Gastrocnemius medialis (tissue), 4 donors: ENCODE results near the gene KLF7. TPM values are rescaled to one million over a fixed set of nuclear protein-coding genes. Genes with fewer than 3 reads are reported as not detected.

Experiments
- ATAC-seq, 2 donors: fragments of 150-250 bp; one replicate each; pipeline ENCODE4 v1.9.1; 2016
- DNase-seq, 2 donors: peaks; one replicate each; pipeline ENCODE4 v3.0.0-alpha.2; 2019
- H3K27ac ChIP-seq, 4 donors: fragments of 200-600 bp; sonication (generic); 1 replicate in 1 of 4; 2 replicates in 3 of 4; pipeline ENCODE4 v1.5.1; 2016 to 2018; ENCODE audit warnings: mild to moderate bottlenecking in 2 of 4, moderate library complexity in 1 of 4
- H3K27me3 ChIP-seq, 3 donors: fragments of 200-600 bp; sonication (generic) in 2 of 3; 1 replicate in 1 of 3; 2 replicates in 2 of 3; pipeline versions ENCODE4 v1.5.1 to v1.6.0; 2016 to 2019; ENCODE audit warnings: mild to moderate bottlenecking in 1 of 3, moderate library complexity in 1 of 3
- H3K36me3 ChIP-seq, 2 donors: fragments of 200-600 bp; sonication (generic) in 1 of 2; one replicate each; pipeline ENCODE4 v1.5.1; 2017 to 2018
- H3K4me1 ChIP-seq, 2 donors: fragments of 200-600 bp; sonication (generic) in 1 of 2; one replicate each; pipeline ENCODE4 v1.5.1; 2016 to 2017; ENCODE audit warnings: mild to moderate bottlenecking in 2 of 2
- H3K4me3 ChIP-seq, 4 donors: fragments of 200-600 bp; sonication (generic) in 3 of 4; 1 replicate in 1 of 4; 2 replicates in 3 of 4; pipeline ENCODE4 v1.5.1; 2016 to 2019; ENCODE audit warnings: mild to moderate bottlenecking in 2 of 4
- H3K9me3 ChIP-seq, 3 donors: fragments of 200-600 bp; sonication (generic) in 2 of 3; 1 replicate in 1 of 3; 2 replicates in 2 of 3; pipeline ENCODE4 v1.5.1; 2016 to 2019
- POLR2A ChIP-seq, 2 donors: fragments of 450-650 bp; IDR thresholded peaks; one replicate each; pipeline ENCODE4 v1.6.1; 2017; ENCODE audit warnings: antibody characterized with exemption in 2 of 2, mild to moderate bottlenecking in 2 of 2, moderate library complexity in 2 of 2
- in situ Hi-C, 4 donors: fragments of 200-750 bp; cut with MboI; loops; one replicate each; pipeline versions ENCODE4 v1.15.0 to v1.8.0; 2017; ENCODE audit warnings: low sequenced_read_pairs in 4 of 4
- intact Hi-C: fragments of 100-400 bp; cut with DNase I; formaldehyde crosslinking; loops from one replicate; pipeline ENCODE4 v1.15.1; 2023; ENCODE audit warnings: low total_unique reads
- total RNA-seq, 4 donors: library from RNA; depleted of rRNA; stranded (reverse); fragments of >200 nt; gene quantifications; one replicate each; pipeline versions ENCODE4 v1.1.0 to v1.2.3, GENCODE V29; 2016
- TF ChIP-seq, protein P1 (sequence below), 5 experiments: fragments of 450-650 bp in 3 of 5; fragments of 200-600 bp in 2 of 5; sonication (generic) in 2 of 5; IDR thresholded peaks in 4 of 5; conservative IDR thresholded peaks in 1 of 5; 1 replicate in 4 of 5; 2 replicates in 1 of 5; pipeline ENCODE4 v1.5.1; 2016 to 2019; ENCODE audit warnings: antibody characterized with exemption in 5 of 5, mild to moderate bottlenecking in 3 of 5, moderate library complexity in 3 of 5

The KLF7 gene
- total RNA-seq, 4 donors from 2014 or later: 6.8 to 12.0 (median 7.6) TPM

DNA sequence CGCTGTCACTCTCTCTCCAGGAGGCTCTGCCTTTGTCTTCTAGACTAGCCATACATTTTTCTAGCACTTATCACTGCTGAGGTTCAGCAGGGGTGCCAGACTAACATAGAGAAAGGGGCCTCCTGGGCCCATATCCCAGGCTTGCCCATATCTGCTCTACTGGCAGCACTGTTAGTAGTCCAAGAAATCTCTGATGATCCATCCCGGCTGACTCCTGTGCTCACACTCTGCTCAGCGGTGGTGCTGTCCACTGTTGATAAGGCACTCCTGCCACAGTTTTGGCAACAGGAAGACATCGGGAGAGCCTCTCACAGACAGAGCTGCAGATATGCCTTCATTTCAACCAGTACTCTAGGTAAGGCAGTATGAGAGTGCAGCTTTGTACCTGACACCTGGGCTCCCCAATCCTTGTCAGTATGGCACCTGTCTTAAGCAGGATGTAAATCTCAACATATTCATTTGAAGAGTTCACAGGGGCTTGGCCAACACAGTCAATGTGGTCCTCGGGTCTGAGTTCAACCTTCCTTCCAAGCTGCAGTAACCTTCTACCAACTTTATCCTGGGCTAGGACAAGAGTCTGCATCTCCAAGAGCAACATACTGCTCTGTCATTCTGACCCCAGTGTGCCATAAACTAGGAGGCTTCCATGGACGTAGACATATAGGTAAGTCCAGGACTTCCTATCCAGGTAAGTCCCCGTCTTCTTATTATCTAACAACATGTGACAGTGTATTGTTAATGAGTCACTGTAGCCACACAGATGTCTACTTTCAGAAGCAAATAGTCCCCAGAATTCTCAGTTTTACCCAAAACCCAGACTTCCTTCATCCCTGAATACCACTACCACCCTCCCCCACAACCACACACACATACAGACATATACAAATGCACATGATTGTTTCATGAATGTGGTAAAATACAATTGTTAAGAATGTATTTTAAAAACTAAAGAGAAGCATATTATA lies 16.2 kb downstream of the KLF7 start:
- ATAC-seq: peak in 1 of 2 donors; percentile 28
- Histone ChIP-seq H3K4me1 (peaks cover 52 to 83% of the 10 kb centered on the region in 2 donors), H3K36me3 (no peaks in the 10 kb centered on the region), H3K27me3 (no peaks in the 10 kb centered on the region), H3K4me3 (no peak overlapping the region), H3K9me3 (no peaks in the 10 kb centered on the region), H3K27ac (peak overlapping the region; percentile 5 to 80 (median 54))
- no peak for DNase-seq
- TF ChIP-seq, protein P1, sequence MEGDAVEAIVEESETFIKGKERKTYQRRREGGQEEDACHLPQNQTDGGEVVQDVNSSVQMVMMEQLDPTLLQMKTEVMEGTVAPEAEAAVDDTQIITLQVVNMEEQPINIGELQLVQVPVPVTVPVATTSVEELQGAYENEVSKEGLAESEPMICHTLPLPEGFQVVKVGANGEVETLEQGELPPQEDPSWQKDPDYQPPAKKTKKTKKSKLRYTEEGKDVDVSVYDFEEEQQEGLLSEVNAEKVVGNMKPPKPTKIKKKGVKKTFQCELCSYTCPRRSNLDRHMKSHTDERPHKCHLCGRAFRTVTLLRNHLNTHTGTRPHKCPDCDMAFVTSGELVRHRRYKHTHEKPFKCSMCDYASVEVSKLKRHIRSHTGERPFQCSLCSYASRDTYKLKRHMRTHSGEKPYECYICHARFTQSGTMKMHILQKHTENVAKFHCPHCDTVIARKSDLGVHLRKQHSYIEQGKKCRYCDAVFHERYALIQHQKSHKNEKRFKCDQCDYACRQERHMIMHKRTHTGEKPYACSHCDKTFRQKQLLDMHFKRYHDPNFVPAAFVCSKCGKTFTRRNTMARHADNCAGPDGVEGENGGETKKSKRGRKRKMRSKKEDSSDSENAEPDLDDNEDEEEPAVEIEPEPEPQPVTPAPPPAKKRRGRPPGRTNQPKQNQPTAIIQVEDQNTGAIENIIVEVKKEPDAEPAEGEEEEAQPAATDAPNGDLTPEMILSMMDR (IDR thresholded peaks at IDR 0.05 in 4 of 5, conservative IDR thresholded peaks at IDR 0.05 in 1 of 5): no peak
- no peak for TF ChIP-seq POLR2A (IDR thresholded peaks at IDR 0.05)
- intact Hi-C loops (no loop called here), in situ Hi-C loops (no loop called here)

DNA sequence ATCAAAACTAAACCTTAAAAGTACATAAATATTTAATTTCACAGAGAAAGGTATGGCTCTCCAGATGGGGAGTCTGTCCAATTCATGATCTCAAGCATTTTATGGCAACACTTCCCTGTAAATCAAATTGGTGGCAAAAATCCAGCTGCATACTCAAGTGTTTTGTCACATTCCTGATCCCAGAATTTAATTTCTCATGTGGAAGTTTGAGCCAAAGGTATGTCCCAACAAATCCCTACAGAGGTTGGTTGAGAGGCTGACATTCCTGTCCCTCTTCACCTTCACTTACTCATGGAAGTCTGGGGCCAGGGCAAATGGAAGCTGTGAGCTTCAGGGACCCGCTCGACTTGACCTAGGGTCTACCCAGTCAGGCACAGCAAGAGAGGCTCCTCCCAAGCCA lies 17.7 kb downstream of the KLF7 start:
- Histone ChIP-seq H3K4me1 (peaks cover 60 to 79% of the 10 kb centered on the region in 2 donors), H3K27me3 (no peaks in the 10 kb centered on the region), H3K9me3 (no peaks in the 10 kb centered on the region), H3K36me3 (no peaks in the 10 kb centered on the region), H3K4me3 (no peak overlapping the region), H3K27ac (peak overlapping the region; percentile 5 to 80 (median 53))
- intact Hi-C loops (no loop called here), in situ Hi-C loops (no loop called here)
- ATAC-seq (no peak), DNase-seq (no peak)
- TF ChIP-seq POLR2A (IDR thresholded peaks at IDR 0.05): no peak
- TF ChIP-seq, protein P1 (IDR thresholded peaks at IDR 0.05 in 4 of 5, conservative IDR thresholded peaks at IDR 0.05 in 1 of 5): no peak

DNA sequence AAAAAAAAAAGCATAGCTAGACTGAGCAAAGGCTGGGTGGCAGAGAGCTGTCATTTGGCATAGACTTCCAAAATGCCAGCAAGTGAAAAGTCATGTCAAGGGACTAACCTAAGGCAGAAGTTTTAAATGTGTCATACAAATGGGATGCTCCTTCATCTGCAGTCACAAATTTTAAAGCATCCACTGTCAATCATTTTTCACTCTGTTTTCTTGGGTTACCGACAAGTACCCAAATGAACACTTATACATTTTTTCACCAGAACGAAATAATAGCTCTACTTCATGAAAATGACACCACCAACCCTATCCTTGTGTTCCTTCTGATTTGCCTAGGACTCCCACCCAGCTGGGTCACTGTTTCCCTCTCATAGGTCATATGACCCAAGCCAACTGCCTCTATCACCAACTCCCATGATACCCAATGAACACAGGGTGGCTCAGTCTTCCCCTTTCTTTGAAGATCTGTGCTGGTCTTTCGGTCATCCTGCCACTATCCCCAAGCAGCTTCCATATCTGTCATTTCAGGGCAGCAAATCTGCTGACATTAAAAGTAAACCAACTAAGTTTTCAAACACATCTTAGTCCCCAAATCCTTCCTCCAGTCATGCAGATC lies 21.5 kb downstream of the KLF7 start:
- Histone ChIP-seq H3K4me1 (peaks cover 66 to 88% of the 10 kb centered on the region in 2 donors), H3K4me3 (peak overlapping the region in 3 of 4 donors; percentile 29 to 33 (median 29))
- intact Hi-C loops: no loop called here

DNA sequence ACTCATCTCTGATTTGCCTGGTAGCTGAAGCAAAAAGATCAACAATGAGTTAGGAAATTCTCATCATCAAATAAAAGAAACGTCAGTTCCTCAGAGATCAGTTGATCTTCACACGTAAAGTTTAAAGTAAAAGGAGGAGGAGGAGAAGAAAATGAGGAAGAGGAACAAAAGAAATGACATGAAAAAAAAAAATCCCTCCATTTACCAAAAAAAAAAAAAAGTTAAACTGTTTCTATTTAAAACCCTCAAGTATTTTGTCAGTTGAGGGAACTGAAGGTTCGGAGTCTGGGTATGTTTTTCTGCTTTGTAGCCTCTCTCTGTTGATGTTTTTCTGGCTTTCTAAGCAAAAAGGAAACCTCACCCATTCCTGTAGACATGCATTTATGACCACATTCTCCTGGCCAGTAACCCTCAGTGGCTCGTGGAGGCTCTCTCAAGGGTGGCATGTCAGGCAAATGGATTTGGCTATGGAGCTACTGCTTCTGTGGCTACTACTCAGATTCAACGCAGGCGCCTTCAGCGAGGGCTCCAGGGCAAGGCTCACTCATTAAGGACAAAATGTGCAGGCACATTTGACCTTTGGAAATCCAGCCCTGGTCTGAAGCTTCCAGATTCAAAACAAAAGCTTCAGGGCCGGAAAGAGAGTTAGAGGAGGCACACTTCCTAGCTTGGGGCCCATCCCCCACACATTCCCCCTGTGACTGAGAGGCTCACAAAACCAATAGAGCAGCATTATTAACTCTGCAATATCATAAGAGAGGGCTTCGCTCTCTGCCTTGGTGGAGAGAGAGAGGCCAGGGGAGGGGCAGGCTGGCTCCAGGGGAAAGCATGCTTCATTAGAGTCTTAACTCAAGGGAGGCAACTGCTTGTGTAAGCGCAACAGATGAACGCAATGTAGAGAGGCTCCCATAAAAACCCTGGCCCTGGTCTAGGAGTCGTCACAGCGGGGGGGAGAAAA lies 22.3 kb downstream of the KLF7 start:
- intact Hi-C loops: no loop called here

More for the DNA sequence above, 21.5 kb downstream of the KLF7 start:
- H3K27ac ChIP-seq: peak overlapping the region; percentile 79 to 86 (median 81)
- no peak for TF ChIP-seq POLR2A (IDR thresholded peaks at IDR 0.05)
- TF ChIP-seq, protein P1 (IDR thresholded peaks at IDR 0.05 in 4 of 5, conservative IDR thresholded peaks at IDR 0.05 in 1 of 5): no peak
- no peaks in the 10 kb centered on the region for H3K27me3 ChIP-seq
- no peaks in the 10 kb centered on the region for H3K36me3 ChIP-seq
- H3K9me3 ChIP-seq: no peaks in the 10 kb centered on the region
- in situ Hi-C loops: no loop called here
- no peak for ATAC-seq
- no peak for DNase-seq

More for the DNA sequence above, 22.3 kb downstream of the KLF7 start:
- ATAC-seq (peak; percentile 74 to 81), DNase-seq (peak; percentile 55 to 76)
- peak overlapping the region; percentile 29 to 34 (median 31) for H3K4me3 ChIP-seq
- H3K36me3 ChIP-seq: no peaks in the 10 kb centered on the region
- peaks cover 68 to 82% of the 10 kb centered on the region in 2 donors for H3K4me1 ChIP-seq
- in situ Hi-C loops: no loop called here
- no peaks in the 10 kb centered on the region for H3K9me3 ChIP-seq
- H3K27me3 ChIP-seq: no peaks in the 10 kb centered on the region
- peak overlapping the region; percentile 79 to 86 (median 81) for H3K27ac ChIP-seq
- TF ChIP-seq, protein P1 (IDR thresholded peaks at IDR 0.05 in 4 of 5, conservative IDR thresholded peaks at IDR 0.05 in 1 of 5): no peak
- peak; percentile 21 to 57 for TF ChIP-seq POLR2A (IDR thresholded peaks at IDR 0.05)
